Activated naive CD4-positive, alpha-beta T cell treated with Interleukin-2 at 50 U/mL for 16 hours (primary cell): ENCODE measurements around the gene CHD5.

Source experiments
- DNase-seq: peaks from one replicate; pipeline ENCODE4 v3.0.0-alpha.2; 2020

CHD5 gene

GRCh38 chr1:6151291-6151822, 28.8 kb downstream of the CHD5 start:
- no peak for DNase-seq

GRCh38 chr1:6150006-6150938, 29.8 kb downstream of the CHD5 start:
- no peak for DNase-seq

- no peak for DNase-seq
These were observed 30.5 kb downstream of the CHD5 start for GRCh38 chr1:6149597-6149996.

- DNase-seq = peak; percentile 62
These were observed 31.5 kb downstream of the CHD5 start for GRCh38 chr1:6148497-6149241.

- no peak for DNase-seq
These were observed 34.2 kb downstream of the CHD5 start for GRCh38 chr1:6145864-6146410.

- DNase-seq = no peak
These were observed 34.7 kb downstream of the CHD5 start for GRCh38 chr1:6145396-6145750.

GRCh38 chr1:6144647-6145395, 35.3 kb downstream of the CHD5 start:
- DNase-seq = no peak

- no peak for DNase-seq
These were observed 35.9 kb downstream of the CHD5 start for GRCh38 chr1:6144175-6144574.

GRCh38 chr1:6143395-6143794, 36.7 kb downstream of the CHD5 start:
- no peak for DNase-seq

GRCh38 chr1:6142734-6143133, 37.4 kb downstream of the CHD5 start:
- no peak for DNase-seq

GRCh38 chr1:6142036-6142621, 38.0 kb downstream of the CHD5 start:
- no peak for DNase-seq

- DNase-seq = no peak
These were observed 38.5 kb downstream of the CHD5 start for GRCh38 chr1:6141592-6141991.

GRCh38 chr1:6140413-6140812, 39.7 kb downstream of the CHD5 start:
- DNase-seq = no peak

- DNase-seq = no peak
These were observed 42.4 kb downstream of the CHD5 start for GRCh38 chr1:6137758-6138157.

GRCh38 chr1:6136516-6137220, 43.5 kb downstream of the CHD5 start:
- DNase-seq = no peak

GRCh38 chr1:6134741-6135510, 45.2 kb downstream of the CHD5 start:
- no peak for DNase-seq

GRCh38 chr1:6134206-6134605, 45.9 kb downstream of the CHD5 start:
- no peak for DNase-seq

GRCh38 chr1:6133146-6133895, 46.8 kb downstream of the CHD5 start:
- no peak for DNase-seq

GRCh38 chr1:6131561-6131960, 48.6 kb downstream of the CHD5 start:
- DNase-seq = no peak

- no peak for DNase-seq
These were observed 49.5 kb downstream of the CHD5 start for GRCh38 chr1:6130596-6130995.
